ENCODE results near the gene ACER2.

Gene ACER2

DNA sequence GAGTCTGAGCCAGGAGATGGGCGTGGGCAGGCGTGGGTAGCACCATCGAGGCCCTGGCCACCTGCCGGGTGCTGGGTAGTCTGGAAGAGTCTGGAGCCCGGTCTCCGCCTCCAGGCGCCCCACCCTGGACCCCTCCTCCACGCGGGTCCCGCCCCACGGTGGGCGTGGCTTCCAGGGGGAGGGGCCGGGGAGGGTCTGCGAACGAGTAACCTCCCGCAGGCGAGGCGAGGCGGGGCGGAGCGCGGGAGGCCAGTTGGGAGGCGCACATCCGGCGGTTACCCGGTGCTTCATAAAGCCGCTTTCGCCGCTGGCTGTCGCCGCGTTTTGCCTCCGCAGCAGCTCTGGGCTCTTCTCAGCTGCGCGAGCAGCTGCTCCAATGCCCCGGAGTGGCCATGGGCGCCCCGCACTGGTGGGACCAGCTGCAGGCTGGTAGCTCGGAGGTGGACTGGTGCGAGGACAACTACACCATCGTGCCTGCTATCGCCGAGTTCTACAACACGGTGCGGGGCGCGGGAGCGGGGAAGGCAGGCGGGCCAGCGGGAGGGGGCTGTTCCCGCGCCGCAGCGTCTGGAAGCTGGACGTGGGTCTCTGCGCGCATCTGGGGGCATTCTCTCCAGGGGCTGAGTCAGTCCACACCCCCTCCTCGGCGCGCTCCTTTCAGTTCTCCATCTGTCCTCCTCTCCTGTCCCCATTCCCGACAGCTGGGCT, at the start of gene ACER2 (continued):
- no peak for TF ChIP-seq OSR2 (tag by site-specific recombination; IDR thresholded peaks at IDR 0.05)
- no peak for TF ChIP-seq ZNF514 (tag by site-specific recombination; IDR thresholded peaks at IDR 0.05)
- TF ChIP-seq, protein P1, sequence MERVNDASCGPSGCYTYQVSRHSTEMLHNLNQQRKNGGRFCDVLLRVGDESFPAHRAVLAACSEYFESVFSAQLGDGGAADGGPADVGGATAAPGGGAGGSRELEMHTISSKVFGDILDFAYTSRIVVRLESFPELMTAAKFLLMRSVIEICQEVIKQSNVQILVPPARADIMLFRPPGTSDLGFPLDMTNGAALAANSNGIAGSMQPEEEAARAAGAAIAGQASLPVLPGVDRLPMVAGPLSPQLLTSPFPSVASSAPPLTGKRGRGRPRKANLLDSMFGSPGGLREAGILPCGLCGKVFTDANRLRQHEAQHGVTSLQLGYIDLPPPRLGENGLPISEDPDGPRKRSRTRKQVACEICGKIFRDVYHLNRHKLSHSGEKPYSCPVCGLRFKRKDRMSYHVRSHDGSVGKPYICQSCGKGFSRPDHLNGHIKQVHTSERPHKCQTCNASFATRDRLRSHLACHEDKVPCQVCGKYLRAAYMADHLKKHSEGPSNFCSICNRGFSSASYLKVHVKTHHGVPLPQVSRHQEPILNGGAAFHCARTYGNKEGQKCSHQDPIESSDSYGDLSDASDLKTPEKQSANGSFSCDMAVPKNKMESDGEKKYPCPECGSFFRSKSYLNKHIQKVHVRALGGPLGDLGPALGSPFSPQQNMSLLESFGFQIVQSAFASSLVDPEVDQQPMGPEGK (tag by site-specific recombination; IDR thresholded peaks at IDR 0.05): peak; percentile 61
- TF ChIP-seq, protein P2, sequence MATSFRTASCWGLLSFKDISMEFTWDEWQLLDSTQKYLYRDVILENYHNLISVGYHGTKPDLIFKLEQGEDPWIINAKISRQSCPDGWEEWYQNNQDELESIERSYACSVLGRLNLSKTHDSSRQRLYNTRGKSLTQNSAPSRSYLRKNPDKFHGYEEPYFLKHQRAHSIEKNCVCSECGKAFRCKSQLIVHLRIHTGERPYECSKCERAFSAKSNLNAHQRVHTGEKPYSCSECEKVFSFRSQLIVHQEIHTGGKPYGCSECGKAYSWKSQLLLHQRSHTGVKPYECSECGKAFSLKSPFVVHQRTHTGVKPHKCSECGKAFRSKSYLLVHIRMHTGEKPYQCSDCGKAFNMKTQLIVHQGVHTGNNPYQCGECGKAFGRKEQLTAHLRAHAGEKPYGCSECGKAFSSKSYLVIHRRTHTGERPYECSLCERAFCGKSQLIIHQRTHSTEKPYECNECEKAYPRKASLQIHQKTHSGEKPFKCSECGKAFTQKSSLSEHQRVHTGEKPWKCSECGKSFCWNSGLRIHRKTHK (tag by site-specific recombination; IDR thresholded peaks at IDR 0.05): no peak
- TF ChIP-seq ZBTB1 (tag by site-specific recombination; IDR thresholded peaks at IDR 0.05): no peak
- TF ChIP-seq ZNF610 (tag by site-specific recombination; IDR thresholded peaks at IDR 0.05; ENCODE audit: borderline replicate concordance): no peak
- no peak for TF ChIP-seq GFI1B (tag by site-specific recombination; IDR thresholded peaks at IDR 0.05)
- TF ChIP-seq ZNF2 (tag by site-specific recombination; IDR thresholded peaks at IDR 0.05): no peak
- TF ChIP-seq ZNF114 (tag by site-specific recombination; IDR thresholded peaks at IDR 0.05): no peak
- no peak for TF ChIP-seq ZNF211 (tag by site-specific recombination; IDR thresholded peaks at IDR 0.05; ENCODE audit: low read depth)
- peak; percentile 36 for TF ChIP-seq GLIS1 (tag by site-specific recombination; IDR thresholded peaks at IDR 0.05)
- TF ChIP-seq, protein P3, sequence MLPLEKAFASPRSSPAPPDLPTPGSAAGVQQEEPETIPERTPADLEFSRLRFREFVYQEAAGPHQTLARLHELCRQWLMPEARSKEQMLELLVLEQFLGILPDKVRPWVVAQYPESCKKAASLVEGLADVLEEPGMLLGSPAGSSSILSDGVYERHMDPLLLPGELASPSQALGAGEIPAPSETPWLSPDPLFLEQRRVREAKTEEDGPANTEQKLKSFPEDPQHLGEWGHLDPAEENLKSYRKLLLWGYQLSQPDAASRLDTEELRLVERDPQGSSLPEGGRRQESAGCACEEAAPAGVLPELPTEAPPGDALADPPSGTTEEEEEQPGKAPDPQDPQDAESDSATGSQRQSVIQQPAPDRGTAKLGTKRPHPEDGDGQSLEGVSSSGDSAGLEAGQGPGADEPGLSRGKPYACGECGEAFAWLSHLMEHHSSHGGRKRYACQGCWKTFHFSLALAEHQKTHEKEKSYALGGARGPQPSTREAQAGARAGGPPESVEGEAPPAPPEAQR (tag by site-specific recombination; IDR thresholded peaks at IDR 0.05): no peak
- TF ChIP-seq, protein P4, sequence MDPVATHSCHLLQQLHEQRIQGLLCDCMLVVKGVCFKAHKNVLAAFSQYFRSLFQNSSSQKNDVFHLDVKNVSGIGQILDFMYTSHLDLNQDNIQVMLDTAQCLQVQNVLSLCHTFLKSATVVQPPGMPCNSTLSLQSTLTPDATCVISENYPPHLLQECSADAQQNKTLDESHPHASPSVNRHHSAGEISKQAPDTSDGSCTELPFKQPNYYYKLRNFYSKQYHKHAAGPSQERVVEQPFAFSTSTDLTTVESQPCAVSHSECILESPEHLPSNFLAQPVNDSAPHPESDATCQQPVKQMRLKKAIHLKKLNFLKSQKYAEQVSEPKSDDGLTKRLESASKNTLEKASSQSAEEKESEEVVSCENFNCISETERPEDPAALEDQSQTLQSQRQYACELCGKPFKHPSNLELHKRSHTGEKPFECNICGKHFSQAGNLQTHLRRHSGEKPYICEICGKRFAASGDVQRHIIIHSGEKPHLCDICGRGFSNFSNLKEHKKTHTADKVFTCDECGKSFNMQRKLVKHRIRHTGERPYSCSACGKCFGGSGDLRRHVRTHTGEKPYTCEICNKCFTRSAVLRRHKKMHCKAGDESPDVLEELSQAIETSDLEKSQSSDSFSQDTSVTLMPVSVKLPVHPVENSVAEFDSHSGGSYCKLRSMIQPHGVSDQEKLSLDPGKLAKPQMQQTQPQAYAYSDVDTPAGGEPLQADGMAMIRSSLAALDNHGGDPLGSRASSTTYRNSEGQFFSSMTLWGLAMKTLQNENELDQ (tag by site-specific recombination; IDR thresholded peaks at IDR 0.05; ENCODE audit: low read depth): no peak
- TF ChIP-seq, protein P5, sequence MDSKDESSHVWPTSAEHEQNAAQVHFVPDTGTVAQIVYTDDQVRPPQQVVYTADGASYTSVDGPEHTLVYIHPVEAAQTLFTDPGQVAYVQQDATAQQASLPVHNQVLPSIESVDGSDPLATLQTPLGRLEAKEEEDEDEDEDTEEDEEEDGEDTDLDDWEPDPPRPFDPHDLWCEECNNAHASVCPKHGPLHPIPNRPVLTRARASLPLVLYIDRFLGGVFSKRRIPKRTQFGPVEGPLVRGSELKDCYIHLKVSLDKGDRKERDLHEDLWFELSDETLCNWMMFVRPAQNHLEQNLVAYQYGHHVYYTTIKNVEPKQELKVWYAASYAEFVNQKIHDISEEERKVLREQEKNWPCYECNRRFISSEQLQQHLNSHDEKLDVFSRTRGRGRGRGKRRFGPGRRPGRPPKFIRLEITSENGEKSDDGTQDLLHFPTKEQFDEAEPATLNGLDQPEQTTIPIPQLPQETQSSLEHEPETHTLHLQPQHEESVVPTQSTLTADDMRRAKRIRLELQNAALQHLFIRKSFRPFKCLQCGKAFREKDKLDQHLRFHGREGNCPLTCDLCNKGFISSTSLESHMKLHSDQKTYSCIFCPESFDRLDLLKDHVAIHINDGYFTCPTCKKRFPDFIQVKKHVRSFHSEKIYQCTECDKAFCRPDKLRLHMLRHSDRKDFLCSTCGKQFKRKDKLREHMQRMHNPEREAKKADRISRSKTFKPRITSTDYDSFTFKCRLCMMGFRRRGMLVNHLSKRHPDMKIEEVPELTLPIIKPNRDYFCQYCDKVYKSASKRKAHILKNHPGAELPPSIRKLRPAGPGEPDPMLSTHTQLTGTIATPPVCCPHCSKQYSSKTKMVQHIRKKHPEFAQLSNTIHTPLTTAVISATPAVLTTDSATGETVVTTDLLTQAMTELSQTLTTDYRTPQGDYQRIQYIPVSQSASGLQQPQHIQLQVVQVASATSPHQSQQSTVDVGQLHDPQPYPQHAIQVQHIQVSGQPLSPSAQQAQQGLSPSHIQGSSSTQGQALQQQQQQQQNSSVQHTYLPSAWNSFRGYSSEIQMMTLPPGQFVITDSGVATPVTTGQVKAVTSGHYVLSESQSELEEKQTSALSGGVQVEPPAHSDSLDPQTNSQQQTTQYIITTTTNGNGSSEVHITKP (tag by site-specific recombination; IDR thresholded peaks at IDR 0.05): peak; percentile 35; the same call in 1 of the 2 replicates
- TF ChIP-seq HOXC10 (CRISPR knock-in tag; IDR thresholded peaks at IDR 0.05): no peak
- no peak for TF ChIP-seq ZNF76 (tag by site-specific recombination; IDR thresholded peaks at IDR 0.05; ENCODE audit: borderline replicate concordance, low read depth)
- no peak for TF ChIP-seq SCRT1 (tag by site-specific recombination; IDR thresholded peaks at IDR 0.05; ENCODE audit: borderline replicate concordance)
- TF ChIP-seq ZNF366 (tag by site-specific recombination; conservative IDR thresholded peaks at IDR 0.05): no peak
- TF ChIP-seq, protein P6, sequence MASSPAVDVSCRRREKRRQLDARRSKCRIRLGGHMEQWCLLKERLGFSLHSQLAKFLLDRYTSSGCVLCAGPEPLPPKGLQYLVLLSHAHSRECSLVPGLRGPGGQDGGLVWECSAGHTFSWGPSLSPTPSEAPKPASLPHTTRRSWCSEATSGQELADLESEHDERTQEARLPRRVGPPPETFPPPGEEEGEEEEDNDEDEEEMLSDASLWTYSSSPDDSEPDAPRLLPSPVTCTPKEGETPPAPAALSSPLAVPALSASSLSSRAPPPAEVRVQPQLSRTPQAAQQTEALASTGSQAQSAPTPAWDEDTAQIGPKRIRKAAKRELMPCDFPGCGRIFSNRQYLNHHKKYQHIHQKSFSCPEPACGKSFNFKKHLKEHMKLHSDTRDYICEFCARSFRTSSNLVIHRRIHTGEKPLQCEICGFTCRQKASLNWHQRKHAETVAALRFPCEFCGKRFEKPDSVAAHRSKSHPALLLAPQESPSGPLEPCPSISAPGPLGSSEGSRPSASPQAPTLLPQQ (tag by site-specific recombination; IDR thresholded peaks at IDR 0.05): peak; percentile 74; the same call in 1 of the 2 replicates
- TF ChIP-seq BCL11A (tag by site-specific recombination; IDR thresholded peaks at IDR 0.05; ENCODE audit: low read depth): no peak
- TF ChIP-seq ZNF658 (tag by site-specific recombination; IDR thresholded peaks at IDR 0.05): no peak
- TF ChIP-seq ZNF302 (tag by site-specific recombination; IDR thresholded peaks at IDR 0.05; ENCODE audit: low read depth): no peak
- TF ChIP-seq, protein P7, sequence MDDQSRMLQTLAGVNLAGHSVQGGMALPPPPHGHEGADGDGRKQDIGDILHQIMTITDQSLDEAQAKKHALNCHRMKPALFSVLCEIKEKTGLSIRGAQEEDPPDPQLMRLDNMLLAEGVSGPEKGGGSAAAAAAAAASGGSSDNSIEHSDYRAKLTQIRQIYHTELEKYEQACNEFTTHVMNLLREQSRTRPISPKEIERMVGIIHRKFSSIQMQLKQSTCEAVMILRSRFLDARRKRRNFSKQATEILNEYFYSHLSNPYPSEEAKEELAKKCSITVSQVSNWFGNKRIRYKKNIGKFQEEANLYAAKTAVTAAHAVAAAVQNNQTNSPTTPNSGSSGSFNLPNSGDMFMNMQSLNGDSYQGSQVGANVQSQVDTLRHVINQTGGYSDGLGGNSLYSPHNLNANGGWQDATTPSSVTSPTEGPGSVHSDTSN (CRISPR knock-in tag; IDR thresholded peaks at IDR 0.05): no peak
- no peak for TF ChIP-seq ZNF621 (tag by site-specific recombination; IDR thresholded peaks at IDR 0.05)
- TF ChIP-seq ZNF521 (tag by site-specific recombination; IDR thresholded peaks at IDR 0.05): no peak
- TF ChIP-seq ZNF777 (tag by site-specific recombination; IDR thresholded peaks at IDR 0.05; ENCODE audit: borderline replicate concordance): 0 out of 2 replicates have a peak, but pooled peaks have one; percentile 47

Measured in HEK293 (cell line).